Natural killer cell (primary cell): Measurements from ENCODE around the gene OR2V1. TPM values are rescaled to one million over a fixed set of nuclear protein-coding genes. Genes with fewer than 3 reads are reported as not detected.

ENCODE experiments used
- ATAC-seq, 3 donors: fragments of 150-1000 bp in 2 of 3; fragments of 200-7000 bp in 1 of 3; cut with Tn5 transposase; 1 replicate in 1 of 3; 2 replicates in 2 of 3; pipeline ENCODE4 v1.10.0; 2021; ENCODE audit warnings: mild to moderate bottlenecking in 2 of 3, moderate library complexity in 2 of 3
- DNase-seq, 2 donors: peaks; one replicate each; pipeline versions ENCODE4 v3.0.0 to v3.0.0-alpha.2; 2013 to 2021; ENCODE audit warnings: mixed read lengths in 1 of 2
- H3K27ac ChIP-seq: one replicate; pipeline ENCODE4 v1.5.1; 2013; ENCODE audit warnings: mild to moderate bottlenecking, low read length
- H3K27me3 ChIP-seq: one replicate; pipeline ENCODE4 v1.6.1; 2013; ENCODE audit warnings: low read length; ENCODE audit not compliant: control insufficient read depth, insufficient read depth
- H3K36me3 ChIP-seq: one replicate; pipeline ENCODE4 v1.6.1; 2013; ENCODE audit warnings: low read length; ENCODE audit not compliant: control insufficient read depth, insufficient read depth
- H3K4me1 ChIP-seq: one replicate; pipeline ENCODE4 v1.6.1; 2013; ENCODE audit warnings: low read length; ENCODE audit not compliant: control insufficient read depth, insufficient read depth
- H3K4me3 ChIP-seq: one replicate; pipeline ENCODE4 v1.5.1; 2013; ENCODE audit warnings: low read length
- H3K9me3 ChIP-seq: one replicate; pipeline ENCODE4 v1.6.1; 2013; ENCODE audit warnings: low read length; ENCODE audit not compliant: control insufficient read depth, insufficient read depth
- H3K27ac Mint-ChIP-seq, 2 donors: one replicate each; pipeline ENCODE4 v1.8.0; 2022; ENCODE audit warnings: mild to moderate bottlenecking in 2 of 2, mixed read lengths in 2 of 2, moderate library complexity in 1 of 2
- H3K27me3 Mint-ChIP-seq, 2 donors: one replicate each; pipeline ENCODE4 v1.8.0; 2022; ENCODE audit warnings: low read depth in 2 of 2, mixed read lengths in 2 of 2
- H3K36me3 Mint-ChIP-seq: one replicate; pipeline ENCODE4 v1.8.0; 2022; ENCODE audit warnings: mixed read lengths
- H3K4me1 Mint-ChIP-seq, 2 donors: one replicate each; pipeline ENCODE4 v1.8.0; 2022; ENCODE audit warnings: mixed read lengths in 2 of 2
- H3K4me3 Mint-ChIP-seq: one replicate; pipeline ENCODE4 v1.8.0; 2022; ENCODE audit warnings: mild to moderate bottlenecking, moderate library complexity, mixed read lengths
- H3K9me3 Mint-ChIP-seq, 2 donors: one replicate each; pipeline ENCODE4 v1.8.0; 2022; ENCODE audit warnings: mixed read lengths in 2 of 2
- CTCF ChIP-seq: fragments of 200-600 bp; IDR thresholded peaks from one replicate; pipeline ENCODE4 v1.8.0; 2022; ENCODE audit warnings: antibody characterized with exemption
- WGBS: methylation state at CpG from one replicate; pipeline ENCODE4 v1.1.7; 2013; ENCODE audit warnings: missing lambda C conversion rate; ENCODE audit not compliant: insufficient coverage; 5-methylcytosine and 5-hydroxymethylcytosine counted together
- intact Hi-C: fragments of 100-400 bp; cut with micrococcal nuclease; formaldehyde crosslinking; loops from one replicate; pipeline ENCODE4 v1.14.2; 2022
- total RNA-seq, 4 donors: library from RNA; stranded (reverse); fragments of 120-200 nt in 1 of 4; gene quantifications; one replicate each; pipeline versions ENCODE4 v1.2.3 to v1.2.4, GENCODE V29; 2013 to 2022

OR2V1 gene
- total RNA-seq, 3 donors from 2014 or later (not counting 1 experiment from before 2014, with no cell fraction given), result not detected

GRCh38 chr5:181167814-181168488 lies 37.0 kb upstream of the OR2V1 start:
- Histone ChIP-seq H3K27ac (no peak overlapping the region), H3K4me1 (peaks cover 27% of the 10 kb centered on the region), H3K27me3 (peaks cover 37% of the 10 kb centered on the region), H3K36me3 (no peaks in the 10 kb centered on the region), H3K9me3 (no peaks in the 10 kb centered on the region), H3K4me3 (no peak overlapping the region)
- WGBS, result 12% methylated on average over 10 of the region's 11 CpGs
- H3K4me3 Mint-ChIP-seq, result no peak overlapping the region
- H3K27me3 Mint-ChIP-seq, result peaks cover 50 to 70% of the 10 kb centered on the region in 2 donors
- peaks cover 21 to 53% of the 10 kb centered on the region in 2 donors for H3K4me1 Mint-ChIP-seq
- peak in 1 of 2 donors; percentile 64 for DNase-seq
- H3K27ac Mint-ChIP-seq, result peak overlapping the region in 1 of 2 donors; percentile 32
- H3K36me3 Mint-ChIP-seq, result peaks cover 7% of the 10 kb centered on the region
- intact Hi-C loops, result no loop called here
- no peak for ATAC-seq
- H3K9me3 Mint-ChIP-seq, result no peaks in the 10 kb centered on the region
- TF ChIP-seq CTCF, result no peak

GRCh38 chr5:181166812-181167733 lies 36.1 kb upstream of the OR2V1 start:
- H3K4me1 Mint-ChIP-seq, result peaks cover 19 to 48% of the 10 kb centered on the region in 2 donors
- H3K4me1 ChIP-seq, result peaks cover 26% of the 10 kb centered on the region
- peaks cover 7% of the 10 kb centered on the region for H3K36me3 Mint-ChIP-seq
- WGBS, result 93% methylated on average over 3 of the region's 6 CpGs
- no peaks in the 10 kb centered on the region for H3K36me3 ChIP-seq
- intact Hi-C loops, result no loop called here
- TF ChIP-seq CTCF, result no peak
- no peak overlapping the region for H3K4me3 ChIP-seq
- H3K27ac ChIP-seq, result no peak overlapping the region
- peak in 1 of 2 donors; percentile 33 for DNase-seq
- no peak overlapping the region for H3K4me3 Mint-ChIP-seq
- no peaks in the 10 kb centered on the region for H3K9me3 ChIP-seq
- H3K9me3 Mint-ChIP-seq, result no peaks in the 10 kb centered on the region
- ATAC-seq, result no peak
- peaks cover 37% of the 10 kb centered on the region for H3K27me3 ChIP-seq
- peaks cover 46 to 62% of the 10 kb centered on the region in 2 donors for H3K27me3 Mint-ChIP-seq
- H3K27ac Mint-ChIP-seq, result peak overlapping the region in 1 of 2 donors; percentile 32

- peak overlapping the region; percentile 86 for H3K4me3 Mint-ChIP-seq
- intact Hi-C loops, result no loop called here
- DNase-seq (peak in 1 of 2 donors; percentile 46), ATAC-seq (no peak)
- peaks cover 22% of the 10 kb centered on the region for H3K27me3 ChIP-seq
- peak overlapping the region in 1 of 2 donors; percentile 85 for H3K27ac Mint-ChIP-seq
- peaks cover 18 to 37% of the 10 kb centered on the region in 2 donors for H3K4me1 Mint-ChIP-seq
- H3K27me3 Mint-ChIP-seq, result peaks cover 32 to 39% of the 10 kb centered on the region in 2 donors
- no peak overlapping the region for H3K4me3 ChIP-seq
- H3K36me3 Mint-ChIP-seq, result peaks cover 7% of the 10 kb centered on the region
- no peak overlapping the region for H3K27ac ChIP-seq
- no peaks in the 10 kb centered on the region for H3K9me3 ChIP-seq
- no peaks in the 10 kb centered on the region for H3K36me3 ChIP-seq
- H3K4me1 ChIP-seq, result peaks cover 35% of the 10 kb centered on the region
- TF ChIP-seq CTCF, result no peak
- no peaks in the 10 kb centered on the region for H3K9me3 Mint-ChIP-seq
- 21% methylated on average over 48 of the region's 52 CpGs for WGBS
Observed at GRCh38 chr5:181164076-181164952, 33.3 kb upstream of the OR2V1 start.
